Measurements from ENCODE around the gene ZBTB40.

The ZBTB40 gene

GRCh38 chr1:22563671-22564602 lies 112.3 kb downstream of the ZBTB40 start:
- DNase-seq: no peak

GRCh38 chr1:22566161-22566560 lies 114.5 kb downstream of the ZBTB40 start:
- no peak for DNase-seq

- DNase-seq: no peak
Observed at GRCh38 chr1:22567197-22567596, 115.5 kb downstream of the ZBTB40 start.

- DNase-seq: no peak
Observed at GRCh38 chr1:22567994-22568393, 116.3 kb downstream of the ZBTB40 start.

GRCh38 chr1:22569269-22569668 lies 117.6 kb downstream of the ZBTB40 start:
- no peak for DNase-seq

- DNase-seq: no peak
Observed at GRCh38 chr1:22570140-22570909, 118.7 kb downstream of the ZBTB40 start.

GRCh38 chr1:22572818-22573217 lies 121.2 kb downstream of the ZBTB40 start:
- no peak for DNase-seq

GRCh38 chr1:22573237-22573636 lies 121.6 kb downstream of the ZBTB40 start:
- no peak for DNase-seq

GRCh38 chr1:22575532-22576149 lies 124.0 kb downstream of the ZBTB40 start:
- no peak for DNase-seq

GRCh38 chr1:22576150-22576544 lies 124.5 kb downstream of the ZBTB40 start:
- no peak for DNase-seq

- no peak for DNase-seq
Observed at GRCh38 chr1:22576617-22577016, 125.0 kb downstream of the ZBTB40 start.

- no peak for DNase-seq
Observed at GRCh38 chr1:22578732-22579361, 127.2 kb downstream of the ZBTB40 start.

- DNase-seq: no peak
Observed at GRCh38 chr1:22579541-22580155, 128.0 kb downstream of the ZBTB40 start.
